ENCODE measurements around the gene FAM241B. TPM values are rescaled to one million over a fixed set of nuclear protein-coding genes. Genes with fewer than 3 reads are reported as not detected.

FAM241B gene
- total RNA-seq, 1 experiment from 2014 or later = 18.0 TPM

GRCh38 chr10:69612760-69613159, 17.3 kb upstream of the FAM241B start (continued):
- TF ChIP-seq ELF1 (IDR thresholded peaks at IDR 0.05; ENCODE audit: borderline replicate concordance, low read depth) = no peak
- TF ChIP-seq POLR2AphosphoS5 (IDR thresholded peaks at IDR 0.05; ENCODE audit: low read depth, low read length) = no peak

- ChIA-PET CTCF (interaction anchor here (1.1 kb wide), 1 partner anchor 99 kb away, joined by 3 read pairs; no protein-coding TSS in a partner anchor), RAD21 (ENCODE audit: low non-redundant PET in 1 of 2, low total read pairs in 2 of 2, uncharacterized antibody in 2 of 2, unreplicated experiment in 2 of 2) (no interaction called here)
- intact Hi-C loops (cut with micrococcal nuclease) = no loop called here
Measured at GRCh38 chr10:69614130-69614529, 15.9 kb upstream of the FAM241B start.

More at GRCh38 chr10:69614130-69614529, 15.9 kb upstream of the FAM241B start:
- H3K4me2 ChIP-seq (ENCODE audit: low read length) = no peak overlapping the region
- H2AFZ ChIP-seq (ENCODE audit: low read depth, low read length, poor library complexity, severe bottlenecking) = no peak overlapping the region
- H3K27me3 ChIP-seq (ENCODE audit: insufficient read depth, low read length) = no peaks in the 10 kb centered on the region
- H3K9ac ChIP-seq (ENCODE audit: low read length) = no peak overlapping the region
- POLR2A ChIA-PET = no interaction called here
- no peaks in the 10 kb centered on the region for H3K36me3 ChIP-seq (ENCODE audit: control insufficient read depth in 1 of 2, insufficient read depth in 2 of 2, low read length in 2 of 2)
- no TSS peak for BruUV-seq (replicated peaks)
- H3K27ac ChIP-seq (ENCODE audit: low read depth, low read length) = no peak overlapping the region
- TF ChIP-seq EGR1 (IDR thresholded peaks at IDR 0.05; ENCODE audit: low read depth) (no peak), SP1 (IDR thresholded peaks at IDR 0.05; ENCODE audit: low read depth) (no peak), JUND (IDR thresholded peaks at IDR 0.05) (no peak), ELF1 (IDR thresholded peaks at IDR 0.05; ENCODE audit: borderline replicate concordance, low read depth) (no peak), ZFX (IDR thresholded peaks at IDR 0.05) (no peak), SIN3A (IDR thresholded peaks at IDR 0.05; ENCODE audit: low read depth) (no peak), RAD21 (IDR thresholded peaks at IDR 0.05; ENCODE audit: low read depth) (no peak), TCF7L2 (IDR thresholded peaks at IDR 0.05; ENCODE audit: borderline replicate concordance, extremely low read depth, insufficient read depth, insufficient read length) (no peak), ZBTB33 (IDR thresholded peaks at IDR 0.05; ENCODE audit: extremely low read depth, insufficient replicate concordance, low read length) (no peak), EZH2phosphoT487 (IDR thresholded peaks at IDR 0.05; ENCODE audit: borderline replicate concordance) (no peak), SRF (IDR thresholded peaks at IDR 0.05; ENCODE audit: low read depth) (no peak)
- DNase-seq (ENCODE audit: low read depth, low spot score) = no peak
- no peak for ATAC-seq
- no peaks in the 10 kb centered on the region for H3K79me2 ChIP-seq (ENCODE audit: insufficient read depth, low read length)
- H3K4me3 ChIP-seq (replicated peaks in 1 of 2; ENCODE audit: low read depth in 1 of 2, low read length in 2 of 2) = no peak overlapping the region
- 0 out of 4 replicates have a peak, but pooled peaks cover 0 to 9% of the 10 kb centered on the region in 2 experiments for H3K9me3 ChIP-seq (ENCODE audit: control insufficient read depth in 1 of 2, insufficient read depth in 1 of 2, low read depth in 1 of 2, low read length in 2 of 2)
- no peaks in the 10 kb centered on the region for H3K9me2 ChIP-seq (ENCODE audit: insufficient read depth)
- no peaks in the 10 kb centered on the region for H4K20me1 ChIP-seq (ENCODE audit: insufficient read depth)
- no peaks in the 10 kb centered on the region; a peak in 1 of 4 replicates for H3K4me1 ChIP-seq (ENCODE audit: control insufficient read depth in 1 of 2, insufficient read depth in 2 of 2, low read length in 2 of 2)

All from HCT116 (cell line).